WI38 (cell line): ENCODE measurements around the gene DDX31.

ENCODE experiments used
- H3K4me3 ChIP-seq: 2 replicates; pipeline ENCODE4 v1.5.1; 2011; ENCODE audit warnings: low read depth, mild to moderate bottlenecking, control low read depth, low read length
- TF ChIP-seq, protein P1 (sequence below): IDR thresholded peaks from 2 replicates; pipeline ENCODE4 v1.5.1; 2012; ENCODE audit warnings: low read depth, mild to moderate bottlenecking, control low read depth, low read length

DDX31 gene

DNA sequence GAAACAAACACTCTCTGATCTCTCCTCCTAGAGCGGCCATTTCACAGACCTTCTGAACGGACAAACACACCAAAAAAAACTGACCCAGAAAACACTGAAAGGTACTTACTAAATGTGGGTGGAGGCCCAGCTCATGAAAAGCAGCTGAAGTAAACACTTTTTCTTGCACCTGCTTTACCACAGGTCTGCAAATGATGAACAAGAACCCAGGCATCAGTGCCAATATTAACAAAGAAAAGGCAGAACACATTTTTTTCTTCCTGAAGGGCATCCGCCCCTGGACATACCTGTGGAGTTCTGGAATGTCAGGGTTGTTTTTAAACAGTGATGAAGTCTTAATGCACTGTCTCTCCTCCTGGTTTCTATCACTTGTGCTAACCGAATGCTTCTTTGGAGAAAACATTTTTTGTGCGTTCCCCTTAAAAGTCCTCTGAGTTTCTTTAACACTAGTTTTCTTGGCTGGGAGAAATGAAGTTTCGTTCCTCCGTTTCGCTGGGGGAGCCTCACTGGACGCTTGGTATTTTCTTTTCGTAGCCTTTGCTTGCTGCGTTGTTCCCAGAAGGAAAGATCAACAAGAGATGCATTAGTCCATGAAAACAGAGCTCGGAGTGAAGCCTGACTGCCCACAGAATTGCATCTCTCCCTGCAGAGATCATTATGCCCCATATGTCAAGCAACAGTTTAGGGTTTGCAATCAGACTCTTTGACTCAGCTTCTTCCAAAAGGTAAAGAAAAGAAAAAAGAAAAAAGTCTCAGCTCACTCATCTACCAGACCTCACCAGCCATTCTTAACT is 7.4 kb downstream of the DDX31 start:
- no peak overlapping the region for H3K4me3 ChIP-seq

DNA sequence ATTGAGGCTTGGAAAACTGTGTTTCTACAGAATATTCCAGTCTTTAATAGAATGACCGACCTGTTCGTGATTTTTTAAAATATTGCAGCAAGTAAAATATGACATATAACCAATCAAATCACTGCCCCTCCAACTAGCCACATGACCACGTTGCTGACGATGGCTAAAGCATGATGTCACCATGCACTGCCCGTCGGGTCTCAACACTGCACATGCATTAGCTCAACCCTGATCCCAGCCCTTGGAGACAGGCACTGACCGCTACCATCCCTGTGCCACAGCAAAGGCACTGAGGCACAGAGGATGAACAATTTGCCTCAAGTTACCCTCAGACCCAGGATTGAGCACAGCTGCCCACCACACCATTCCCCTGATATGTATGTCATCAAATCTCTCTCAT is 13.5 kb downstream of the DDX31 start:
- TF ChIP-seq, protein P1, sequence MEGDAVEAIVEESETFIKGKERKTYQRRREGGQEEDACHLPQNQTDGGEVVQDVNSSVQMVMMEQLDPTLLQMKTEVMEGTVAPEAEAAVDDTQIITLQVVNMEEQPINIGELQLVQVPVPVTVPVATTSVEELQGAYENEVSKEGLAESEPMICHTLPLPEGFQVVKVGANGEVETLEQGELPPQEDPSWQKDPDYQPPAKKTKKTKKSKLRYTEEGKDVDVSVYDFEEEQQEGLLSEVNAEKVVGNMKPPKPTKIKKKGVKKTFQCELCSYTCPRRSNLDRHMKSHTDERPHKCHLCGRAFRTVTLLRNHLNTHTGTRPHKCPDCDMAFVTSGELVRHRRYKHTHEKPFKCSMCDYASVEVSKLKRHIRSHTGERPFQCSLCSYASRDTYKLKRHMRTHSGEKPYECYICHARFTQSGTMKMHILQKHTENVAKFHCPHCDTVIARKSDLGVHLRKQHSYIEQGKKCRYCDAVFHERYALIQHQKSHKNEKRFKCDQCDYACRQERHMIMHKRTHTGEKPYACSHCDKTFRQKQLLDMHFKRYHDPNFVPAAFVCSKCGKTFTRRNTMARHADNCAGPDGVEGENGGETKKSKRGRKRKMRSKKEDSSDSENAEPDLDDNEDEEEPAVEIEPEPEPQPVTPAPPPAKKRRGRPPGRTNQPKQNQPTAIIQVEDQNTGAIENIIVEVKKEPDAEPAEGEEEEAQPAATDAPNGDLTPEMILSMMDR: no peak
- no peak overlapping the region for H3K4me3 ChIP-seq

More for the DNA sequence above, 7.4 kb downstream of the DDX31 start:
- TF ChIP-seq, protein P1: no peak

DNA sequence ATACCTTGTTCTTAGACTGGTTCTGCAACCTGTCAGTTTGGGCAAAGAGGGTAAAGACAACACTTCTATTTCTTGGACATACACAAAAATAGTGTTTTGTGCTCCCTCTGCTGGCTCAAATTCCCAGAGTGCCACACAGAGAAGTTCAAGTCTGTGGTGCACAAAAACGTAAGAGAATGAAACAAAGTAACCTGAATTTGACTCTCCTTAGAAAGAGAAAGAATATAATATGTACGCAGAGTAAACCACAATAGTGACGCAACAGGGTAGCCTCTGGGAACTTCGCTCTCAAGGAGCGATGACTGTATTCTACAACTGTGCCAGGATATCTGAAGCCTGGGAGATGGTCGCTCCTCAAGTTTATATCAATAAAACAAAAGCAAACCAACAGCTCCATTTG is 18.5 kb downstream of the DDX31 start:
- TF ChIP-seq, protein P1: peak; percentile 55; the same call in 1 of the 2 replicates

DNA sequence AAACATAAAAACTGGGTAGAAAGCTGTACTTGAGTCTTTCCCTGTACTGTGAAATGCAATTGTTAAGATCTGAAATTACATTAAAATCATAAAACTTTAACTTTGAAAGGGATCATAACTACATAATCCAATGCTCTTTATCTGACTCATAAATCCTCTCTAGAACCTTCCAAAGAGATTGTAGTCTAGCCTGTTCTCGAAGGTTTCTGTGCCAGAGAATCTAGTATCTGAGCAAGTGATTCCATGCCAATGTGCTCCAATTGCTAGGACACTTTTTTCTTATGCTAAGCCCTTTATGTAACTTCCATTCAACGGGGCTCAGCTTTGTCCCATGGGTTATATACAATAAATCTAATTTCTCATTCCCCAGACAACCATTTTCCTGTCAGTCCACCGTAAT is 21.1 kb downstream of the DDX31 start:
- no peak overlapping the region for H3K4me3 ChIP-seq
- TF ChIP-seq, protein P1: no peak

More for the DNA sequence above, 18.5 kb downstream of the DDX31 start:
- no peak overlapping the region for H3K4me3 ChIP-seq

DNA sequence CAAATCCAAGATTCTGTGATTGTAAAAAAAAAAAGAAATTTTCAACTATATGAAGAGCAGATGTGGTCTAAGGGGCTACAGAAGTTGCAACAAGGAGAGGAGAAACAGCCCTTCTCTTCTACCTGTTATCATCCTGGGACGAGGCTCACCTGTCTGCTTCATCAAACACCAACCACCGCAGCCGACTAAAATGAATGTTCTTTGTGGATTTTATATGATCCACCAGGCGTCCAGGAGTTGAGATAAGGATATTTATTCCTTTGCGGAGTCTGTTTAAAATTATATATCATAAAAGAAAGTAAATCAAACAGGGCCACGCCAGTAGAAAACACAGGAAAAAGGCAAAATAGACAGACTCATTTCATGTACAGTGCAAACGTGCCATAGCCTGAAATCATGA is 21.5 kb downstream of the DDX31 start:
- TF ChIP-seq, protein P1: no peak

DNA sequence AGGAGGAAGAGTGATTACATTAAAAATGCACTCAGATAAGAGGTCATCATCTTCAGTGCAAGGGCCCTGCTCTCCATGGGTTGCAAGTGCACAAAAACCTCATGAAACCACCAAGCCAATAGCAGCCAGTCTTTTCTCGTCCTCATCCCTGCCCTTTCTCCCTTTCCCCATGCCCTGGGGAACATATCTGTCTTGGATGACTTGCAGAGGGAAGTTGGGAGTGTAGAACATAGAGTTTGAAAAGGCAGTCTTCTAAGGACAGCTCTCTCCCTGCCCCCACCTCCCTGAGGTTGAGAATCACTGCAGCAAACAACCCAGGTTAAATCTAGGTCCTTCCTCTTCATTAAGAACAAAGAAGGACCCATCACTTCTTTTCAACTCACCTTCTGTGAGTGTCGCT is 22.0 kb downstream of the DDX31 start:
- TF ChIP-seq, protein P1: no peak
- no peak overlapping the region for H3K4me3 ChIP-seq

More for the DNA sequence above, 21.5 kb downstream of the DDX31 start:
- H3K4me3 ChIP-seq: no peak overlapping the region

DNA sequence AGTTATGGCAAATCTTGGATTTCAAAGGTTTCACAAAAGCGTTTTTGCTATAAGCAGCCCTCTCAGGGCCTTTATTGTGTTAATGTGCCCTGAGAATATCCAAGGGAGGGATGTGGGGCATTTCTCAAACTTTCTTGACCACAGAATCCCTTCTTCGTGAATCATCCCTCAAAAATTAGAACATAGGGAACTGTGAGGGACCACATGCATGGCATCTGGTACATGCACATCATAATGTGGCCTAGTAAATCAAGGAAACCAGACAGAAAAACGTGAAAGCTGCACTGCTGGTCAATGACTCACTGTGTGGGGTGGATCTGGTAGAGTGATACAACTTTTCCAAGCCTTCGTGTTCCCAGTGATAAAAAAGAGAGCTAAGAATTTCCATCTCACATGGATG is 22.4 kb downstream of the DDX31 start:
- TF ChIP-seq, protein P1: no peak
- no peak overlapping the region for H3K4me3 ChIP-seq
